Immature natural killer cell (primary cell): Measurements from ENCODE around the gene DMAC2. TPM values are rescaled to one million over a fixed set of nuclear protein-coding genes. Genes with fewer than 3 reads are reported as not detected.

Experiments used
- DNase-seq, 3 donors: peaks; one replicate each; pipeline ENCODE4 v3.0.0; 2022; ENCODE audit warnings: mixed read lengths in 1 of 3
- H3K27ac Mint-ChIP-seq, 6 donors: one replicate each; pipeline ENCODE4 v1.8.0; 2020; ENCODE audit warnings: mixed read lengths in 6 of 6, mild to moderate bottlenecking in 5 of 6, inconsistent platforms in 4 of 6, moderate library complexity in 3 of 6
- H3K27me3 Mint-ChIP-seq, 3 donors: one replicate each; pipeline ENCODE4 v1.8.0; 2020 to 2021; ENCODE audit warnings: low read depth in 3 of 3, mild to moderate bottlenecking in 3 of 3, mixed read lengths in 3 of 3, moderate library complexity in 3 of 3, inconsistent platforms in 1 of 3
- H3K36me3 Mint-ChIP-seq, 3 donors: one replicate each; pipeline ENCODE4 v1.8.0; 2020; ENCODE audit warnings: mixed read lengths in 3 of 3, inconsistent platforms in 2 of 3, mild to moderate bottlenecking in 2 of 3
- H3K4me1 Mint-ChIP-seq, 2 donors: one replicate each; pipeline ENCODE4 v1.8.0; 2020; ENCODE audit warnings: inconsistent platforms in 2 of 2, mild to moderate bottlenecking in 2 of 2, mixed read lengths in 2 of 2, moderate library complexity in 1 of 2
- H3K4me3 Mint-ChIP-seq, 5 donors: one replicate each; pipeline ENCODE4 v1.8.0; 2020; ENCODE audit warnings: mild to moderate bottlenecking in 5 of 5, mixed read lengths in 5 of 5, inconsistent platforms in 3 of 5, moderate library complexity in 3 of 5
- H3K9me3 Mint-ChIP-seq, 6 donors: one replicate each; pipeline ENCODE4 v1.8.0; 2020; ENCODE audit warnings: mild to moderate bottlenecking in 6 of 6, mixed read lengths in 6 of 6, inconsistent platforms in 4 of 6, moderate library complexity in 3 of 6
- polyA plus RNA-seq, 3 donors: library from polyadenylated mRNA; unstranded; fragments of 300-500 nt; fragmentation: Illumina TruSeq; gene quantifications; one replicate each; pipeline ENCODE4 v1.2.3, GENCODE V29; 2021

Gene DMAC2
- polyA plus RNA-seq, 3 donors from 2014 or later, result 70.5 to 90.4 (median 77.3) TPM

- no peak for DNase-seq
- Mint-ChIP-seq H3K27me3 (peaks cover 4 to 10% (median 5%) of the 10 kb centered on the region in 3 donors), H3K4me3 (no peak overlapping the region), H3K4me1 (peaks cover 27 to 32% of the 10 kb centered on the region in 2 donors), H3K36me3 (peaks cover 3 to 26% (median 3%) of the 10 kb centered on the region in 3 donors), H3K9me3 (no peaks in the 10 kb centered on the region), H3K27ac (peak overlapping the region in 1 of 6 donors; percentile 66)
Measured at GRCh38 chr19:41424335-41425173, 15.2 kb downstream of the DMAC2 start.

- Mint-ChIP-seq H3K27ac (no peak overlapping the region), H3K4me3 (no peak overlapping the region), H3K4me1 (peaks cover 12 to 19% of the 10 kb centered on the region in 2 donors), H3K9me3 (no peaks in the 10 kb centered on the region), H3K27me3 (peaks cover 4 to 10% (median 5%) of the 10 kb centered on the region in 3 donors), H3K36me3 (peaks cover 3 to 31% (median 3%) of the 10 kb centered on the region in 3 donors)
- no peak for DNase-seq
Measured at GRCh38 chr19:41422955-41423354, 16.8 kb downstream of the DMAC2 start.

- no peaks in the 10 kb centered on the region for H3K9me3 Mint-ChIP-seq
- H3K4me1 Mint-ChIP-seq, result peaks cover 7 to 14% of the 10 kb centered on the region in 2 donors
- H3K27me3 Mint-ChIP-seq, result peaks cover 2 to 5% (median 2%) of the 10 kb centered on the region in 3 donors
- H3K4me3 Mint-ChIP-seq, result peak overlapping the region in 1 of 5 donors; percentile 24
- DNase-seq, result no peak
- no peak overlapping the region for H3K27ac Mint-ChIP-seq
- peaks cover 0 to 32% (median 3%) of the 10 kb centered on the region in 3 donors for H3K36me3 Mint-ChIP-seq
Measured at GRCh38 chr19:41422456-41422855, 17.3 kb downstream of the DMAC2 start.

GRCh38 chr19:41421973-41422372, 17.7 kb downstream of the DMAC2 start:
- H3K36me3 Mint-ChIP-seq, result peaks cover 0 to 32% (median 3%) of the 10 kb centered on the region in 3 donors
- no peak overlapping the region for H3K27ac Mint-ChIP-seq

GRCh38 chr19:41421314-41421713, 18.4 kb downstream of the DMAC2 start:
- H3K9me3 Mint-ChIP-seq, result no peaks in the 10 kb centered on the region
- no peak for DNase-seq
- peaks cover 0 to 8% of the 10 kb centered on the region in 2 donors for H3K4me1 Mint-ChIP-seq
- H3K27me3 Mint-ChIP-seq, result peaks cover 2 to 5% (median 4%) of the 10 kb centered on the region in 3 donors
- peaks cover 0 to 32% (median 3%) of the 10 kb centered on the region in 3 donors for H3K36me3 Mint-ChIP-seq
- no peak overlapping the region for H3K4me3 Mint-ChIP-seq
- H3K27ac Mint-ChIP-seq, result peak overlapping the region in 1 of 6 donors; percentile 53

More at GRCh38 chr19:41421973-41422372, 17.7 kb downstream of the DMAC2 start:
- peaks cover 2 to 5% (median 2%) of the 10 kb centered on the region in 3 donors for H3K27me3 Mint-ChIP-seq
- no peak overlapping the region for H3K4me3 Mint-ChIP-seq
- H3K9me3 Mint-ChIP-seq, result no peaks in the 10 kb centered on the region
- H3K4me1 Mint-ChIP-seq, result peaks cover 4 to 11% of the 10 kb centered on the region in 2 donors
- no peak for DNase-seq

GRCh38 chr19:41420101-41420880, 19.4 kb downstream of the DMAC2 start:
- DNase-seq, result no peak
- Mint-ChIP-seq H3K27ac (no peak overlapping the region), H3K4me3 (no peak overlapping the region), H3K36me3 (peaks cover 0 to 32% (median 3%) of the 10 kb centered on the region in 3 donors), H3K4me1 (peaks cover 0 to 7% of the 10 kb centered on the region in 2 donors), H3K27me3 (peaks cover 2 to 5% (median 5%) of the 10 kb centered on the region in 3 donors), H3K9me3 (no peaks in the 10 kb centered on the region)

- peaks cover 0 to 5% (median 1%) of the 10 kb centered on the region in 3 donors for H3K27me3 Mint-ChIP-seq
- H3K9me3 Mint-ChIP-seq, result no peaks in the 10 kb centered on the region
- no peaks in the 10 kb centered on the region for H3K4me1 Mint-ChIP-seq
- no peak overlapping the region for H3K27ac Mint-ChIP-seq
- peaks cover 7 to 34% (median 11%) of the 10 kb centered on the region in 3 donors for H3K36me3 Mint-ChIP-seq
- no peak overlapping the region for H3K4me3 Mint-ChIP-seq
- no peak for DNase-seq
Measured at GRCh38 chr19:41416194-41416674, 23.5 kb downstream of the DMAC2 start.

- Mint-ChIP-seq H3K27me3 (peaks cover 0 to 5% (median 1%) of the 10 kb centered on the region in 3 donors), H3K4me1 (peaks cover 4 to 5% of the 10 kb centered on the region in 2 donors), H3K27ac (no peak overlapping the region), H3K4me3 (no peak overlapping the region), H3K9me3 (no peaks in the 10 kb centered on the region), H3K36me3 (peaks cover 7 to 32% (median 11%) of the 10 kb centered on the region in 3 donors)
- no peak for DNase-seq
Measured at GRCh38 chr19:41415154-41415571, 24.5 kb downstream of the DMAC2 start.

GRCh38 chr19:41414461-41414860, 25.3 kb downstream of the DMAC2 start:
- Mint-ChIP-seq H3K27me3 (peaks cover 0 to 5% (median 1%) of the 10 kb centered on the region in 3 donors), H3K27ac (no peak overlapping the region), H3K4me1 (peaks cover 11% of the 10 kb centered on the region in 2 donors)

GRCh38 chr19:41413947-41414346, 25.8 kb downstream of the DMAC2 start:
- no peak for DNase-seq
- H3K4me1 Mint-ChIP-seq, result peaks cover 15% of the 10 kb centered on the region in 2 donors
- peaks cover 7 to 30% (median 11%) of the 10 kb centered on the region in 3 donors for H3K36me3 Mint-ChIP-seq
- peaks cover 0 to 5% (median 4%) of the 10 kb centered on the region in 3 donors for H3K27me3 Mint-ChIP-seq
- no peaks in the 10 kb centered on the region for H3K9me3 Mint-ChIP-seq
- H3K4me3 Mint-ChIP-seq, result no peak overlapping the region
- no peak overlapping the region for H3K27ac Mint-ChIP-seq

More at GRCh38 chr19:41414461-41414860, 25.3 kb downstream of the DMAC2 start:
- H3K4me3 Mint-ChIP-seq, result no peak overlapping the region
- no peak for DNase-seq
- peaks cover 7 to 32% (median 11%) of the 10 kb centered on the region in 3 donors for H3K36me3 Mint-ChIP-seq
- no peaks in the 10 kb centered on the region for H3K9me3 Mint-ChIP-seq

- H3K4me3 Mint-ChIP-seq, result no peak overlapping the region
- peaks cover 7 to 24% (median 11%) of the 10 kb centered on the region in 3 donors for H3K36me3 Mint-ChIP-seq
- DNase-seq, result no peak
- no peaks in the 10 kb centered on the region for H3K9me3 Mint-ChIP-seq
- peaks cover 0 to 5% (median 5%) of the 10 kb centered on the region in 3 donors for H3K27me3 Mint-ChIP-seq
- no peak overlapping the region for H3K27ac Mint-ChIP-seq
- H3K4me1 Mint-ChIP-seq, result peaks cover 15% of the 10 kb centered on the region in 2 donors
Measured at GRCh38 chr19:41412953-41413352, 26.8 kb downstream of the DMAC2 start.

- Mint-ChIP-seq H3K9me3 (no peaks in the 10 kb centered on the region), H3K27me3 (peaks cover 0 to 4% (median 2%) of the 10 kb centered on the region in 3 donors), H3K36me3 (peaks cover 7 to 23% (median 11%) of the 10 kb centered on the region in 3 donors), H3K27ac (peak overlapping the region in 1 of 6 donors; percentile 27), H3K4me3 (no peak overlapping the region), H3K4me1 (peaks cover 15 to 18% of the 10 kb centered on the region in 2 donors)
- no peak for DNase-seq
Measured at GRCh38 chr19:41411968-41412265, 27.8 kb downstream of the DMAC2 start.

GRCh38 chr19:41411100-41411967, 28.4 kb downstream of the DMAC2 start:
- DNase-seq, result no peak
- H3K36me3 Mint-ChIP-seq, result peaks cover 7 to 23% (median 11%) of the 10 kb centered on the region in 3 donors
- no peak overlapping the region for H3K27ac Mint-ChIP-seq
- peaks cover 0 to 4% (median 1%) of the 10 kb centered on the region in 3 donors for H3K27me3 Mint-ChIP-seq
- H3K4me1 Mint-ChIP-seq, result peaks cover 15 to 18% of the 10 kb centered on the region in 2 donors
- no peak overlapping the region for H3K4me3 Mint-ChIP-seq
- no peaks in the 10 kb centered on the region for H3K9me3 Mint-ChIP-seq
